CD4-positive, alpha-beta T cell treated with Interleukin-4 for 4 hours (primary cell): ENCODE measurements around the gene TIMELESS.
A peak's percentile ranks its signal among the peaks of the same experiment; 100 is the strongest.
"Not testable (repeated sequence)": the region's sequence is repeated elsewhere in the genome, so short reads cannot be mapped to it uniquely, and the experiment has no call there.

Experiments used
- DNase-seq: peaks from one replicate; pipeline ENCODE4 v3.0.0-alpha.2; 2020

TIMELESS gene, protein sequence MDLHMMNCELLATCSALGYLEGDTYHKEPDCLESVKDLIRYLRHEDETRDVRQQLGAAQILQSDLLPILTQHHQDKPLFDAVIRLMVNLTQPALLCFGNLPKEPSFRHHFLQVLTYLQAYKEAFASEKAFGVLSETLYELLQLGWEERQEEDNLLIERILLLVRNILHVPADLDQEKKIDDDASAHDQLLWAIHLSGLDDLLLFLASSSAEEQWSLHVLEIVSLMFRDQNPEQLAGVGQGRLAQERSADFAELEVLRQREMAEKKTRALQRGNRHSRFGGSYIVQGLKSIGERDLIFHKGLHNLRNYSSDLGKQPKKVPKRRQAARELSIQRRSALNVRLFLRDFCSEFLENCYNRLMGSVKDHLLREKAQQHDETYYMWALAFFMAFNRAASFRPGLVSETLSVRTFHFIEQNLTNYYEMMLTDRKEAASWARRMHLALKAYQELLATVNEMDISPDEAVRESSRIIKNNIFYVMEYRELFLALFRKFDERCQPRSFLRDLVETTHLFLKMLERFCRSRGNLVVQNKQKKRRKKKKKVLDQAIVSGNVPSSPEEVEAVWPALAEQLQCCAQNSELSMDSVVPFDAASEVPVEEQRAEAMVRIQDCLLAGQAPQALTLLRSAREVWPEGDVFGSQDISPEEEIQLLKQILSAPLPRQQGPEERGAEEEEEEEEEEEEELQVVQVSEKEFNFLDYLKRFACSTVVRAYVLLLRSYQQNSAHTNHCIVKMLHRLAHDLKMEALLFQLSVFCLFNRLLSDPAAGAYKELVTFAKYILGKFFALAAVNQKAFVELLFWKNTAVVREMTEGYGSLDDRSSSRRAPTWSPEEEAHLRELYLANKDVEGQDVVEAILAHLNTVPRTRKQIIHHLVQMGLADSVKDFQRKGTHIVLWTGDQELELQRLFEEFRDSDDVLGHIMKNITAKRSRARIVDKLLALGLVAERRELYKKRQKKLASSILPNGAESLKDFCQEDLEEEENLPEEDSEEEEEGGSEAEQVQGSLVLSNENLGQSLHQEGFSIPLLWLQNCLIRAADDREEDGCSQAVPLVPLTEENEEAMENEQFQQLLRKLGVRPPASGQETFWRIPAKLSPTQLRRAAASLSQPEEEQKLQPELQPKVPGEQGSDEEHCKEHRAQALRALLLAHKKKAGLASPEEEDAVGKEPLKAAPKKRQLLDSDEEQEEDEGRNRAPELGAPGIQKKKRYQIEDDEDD

GRCh38 chr12:56448860-56449621 lies at the start of gene TIMELESS:
TIMELESS (minus strand) TSS chr12:56449426; CDS start chr12:56434170, 15,256 bp downstream.
- DNase-seq, result peak; percentile 85

DNA sequence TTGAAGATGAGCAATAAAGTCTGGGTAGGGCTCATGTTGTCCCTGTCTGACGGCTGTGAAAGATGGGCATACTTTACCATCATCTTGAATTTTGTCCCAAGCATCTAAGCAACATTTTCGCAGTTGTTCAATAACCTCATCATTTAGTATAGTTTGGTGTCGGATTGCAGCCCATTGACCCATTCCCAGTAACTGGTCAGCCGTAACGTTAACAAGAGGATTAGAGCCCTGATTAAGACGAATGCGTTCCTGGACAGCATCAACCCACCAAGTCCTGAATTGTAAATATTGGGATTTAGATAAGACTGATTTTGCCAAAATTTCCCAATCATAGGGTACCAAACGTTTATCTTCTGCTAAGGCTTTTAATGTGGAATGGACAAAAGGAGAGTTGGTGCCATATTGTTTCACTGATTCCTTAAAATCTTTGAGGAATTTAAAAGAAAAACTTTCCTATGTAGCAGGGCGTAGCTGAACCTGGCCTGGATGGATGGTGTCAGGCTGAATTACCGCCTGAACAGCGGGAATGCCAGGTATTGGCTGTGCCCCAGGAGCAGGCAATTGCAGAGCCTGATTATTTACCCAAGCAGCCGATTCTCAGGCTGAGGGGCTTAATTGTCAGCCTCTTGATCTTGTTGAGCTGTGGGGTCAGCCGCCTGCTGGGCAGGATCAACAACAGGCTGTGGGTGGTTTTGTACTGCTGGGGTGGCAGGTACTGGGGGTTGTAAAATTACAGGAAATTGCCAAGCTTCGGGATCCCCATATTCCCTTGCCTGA lies 49.1 kb upstream of the TIMELESS start:
- DNase-seq, result not testable (repeated sequence)

- peak; percentile 55 for DNase-seq
Observed at GRCh38 chr12:56496704-56497103, 47.5 kb upstream of the TIMELESS start.

DNA sequence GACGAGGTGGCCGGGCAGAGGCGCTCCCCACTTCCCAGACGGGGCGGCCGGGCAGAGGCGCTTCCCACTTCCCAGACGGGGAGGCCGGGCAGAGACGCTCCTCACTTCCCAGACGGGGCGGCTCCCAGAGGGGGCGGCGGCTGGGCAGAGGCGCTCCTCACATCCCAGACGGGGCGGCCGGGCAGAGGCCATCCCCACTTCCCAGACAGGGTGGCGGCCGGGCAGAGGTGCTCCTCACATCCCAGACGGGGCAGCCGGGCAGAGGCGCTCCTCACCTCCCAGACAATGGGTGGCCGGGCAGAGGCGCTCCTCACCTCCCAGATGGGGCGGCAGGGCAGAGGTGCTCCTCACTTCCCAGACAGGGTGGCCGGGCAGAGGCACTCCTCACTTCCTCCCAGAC lies 45.3 kb upstream of the TIMELESS start:
- DNase-seq, result not testable (repeated sequence)

- not testable (repeated sequence) for DNase-seq
Observed at GRCh38 chr12:56494106-56494415, 44.8 kb upstream of the TIMELESS start.

DNA sequence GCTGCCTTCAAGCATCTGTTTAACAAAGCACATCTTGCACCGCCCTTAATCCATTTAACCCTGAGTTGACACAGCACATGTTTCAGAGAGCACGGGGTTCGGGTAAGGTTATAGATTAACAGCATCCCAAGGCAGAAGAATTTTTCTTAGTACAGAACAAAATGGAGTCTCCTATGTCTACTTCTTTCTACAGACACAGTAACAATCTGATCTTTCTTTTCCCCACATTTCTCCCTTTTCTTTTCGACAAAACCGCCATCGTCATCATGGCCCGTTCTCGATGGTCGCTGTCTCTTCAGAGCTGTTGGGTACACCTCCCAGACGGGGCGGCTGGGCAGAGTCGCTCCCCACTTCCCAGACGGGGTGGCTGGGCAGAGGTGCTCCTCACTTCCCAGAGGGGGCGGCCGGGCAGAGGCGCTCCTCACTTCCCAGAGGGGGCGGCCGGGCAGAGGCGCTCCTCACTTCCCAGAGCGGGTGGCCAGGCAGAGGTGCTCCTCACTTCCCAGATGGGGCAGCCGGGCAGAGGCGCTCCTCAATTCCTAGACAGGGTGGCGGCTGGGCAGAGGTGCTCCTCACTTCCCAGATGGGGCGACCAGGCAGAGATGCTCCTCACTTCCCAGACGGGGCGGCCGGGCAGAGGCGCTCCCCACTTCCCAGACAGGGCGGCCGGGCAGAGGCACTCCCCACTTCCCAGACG lies 44.3 kb upstream of the TIMELESS start:
- not testable (repeated sequence) for DNase-seq

DNA sequence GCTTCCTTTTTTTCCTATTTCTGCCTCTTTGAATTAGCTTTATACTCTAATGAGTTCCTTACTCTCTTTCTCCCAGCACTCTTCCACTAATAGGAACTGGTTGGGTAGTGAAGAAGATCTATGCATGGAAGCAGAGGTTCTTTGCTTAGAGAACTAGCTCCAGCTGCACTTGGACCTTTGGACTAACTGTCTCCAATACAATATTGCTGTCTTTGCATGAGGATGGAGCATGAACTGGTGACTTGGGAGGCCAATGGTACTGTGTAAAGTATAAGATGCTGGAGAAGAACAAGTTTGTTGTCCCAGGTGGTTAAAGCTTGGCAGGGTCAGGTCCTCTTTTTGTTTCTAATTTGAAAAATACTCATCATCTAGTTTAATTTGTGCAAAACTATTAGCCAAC lies 41.1 kb upstream of the TIMELESS start:
- DNase-seq, result no peak

- peak; percentile 80 for DNase-seq
Observed at GRCh38 chr12:56488041-56488955, 39.1 kb upstream of the TIMELESS start, which contains the start of gene GLS2. GLS2 (minus strand) TSS chr12:56488161; CDS start chr12:56488118, 43 bp downstream.

- no peak for DNase-seq
Observed at GRCh38 chr12:56487448-56488040, 38.3 kb upstream of the TIMELESS start.

GRCh38 chr12:56486694-56487093 lies 37.5 kb upstream of the TIMELESS start:
- no peak for DNase-seq

GRCh38 chr12:56484566-56484965 lies 35.3 kb upstream of the TIMELESS start:
- no peak for DNase-seq

DNA sequence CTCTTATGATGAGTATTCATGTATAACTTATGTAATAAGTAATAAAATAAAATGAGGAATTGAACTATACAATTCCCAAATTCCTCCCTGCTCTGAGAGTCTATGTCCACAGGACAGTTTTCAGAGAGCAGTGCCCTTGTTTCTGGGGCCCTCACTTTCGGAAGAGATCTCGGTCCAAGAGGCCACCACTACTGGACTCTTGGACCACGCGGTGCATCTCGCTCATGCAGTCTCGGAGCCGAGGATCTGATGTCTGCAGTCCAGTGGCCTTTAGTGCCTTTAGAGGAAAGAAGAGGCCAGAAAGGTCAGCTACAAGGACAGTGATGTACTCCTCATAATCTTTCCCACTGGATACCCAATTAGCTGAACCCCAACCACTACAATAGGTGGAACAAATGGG lies 30.4 kb upstream of the TIMELESS start:
- no peak for DNase-seq

DNA sequence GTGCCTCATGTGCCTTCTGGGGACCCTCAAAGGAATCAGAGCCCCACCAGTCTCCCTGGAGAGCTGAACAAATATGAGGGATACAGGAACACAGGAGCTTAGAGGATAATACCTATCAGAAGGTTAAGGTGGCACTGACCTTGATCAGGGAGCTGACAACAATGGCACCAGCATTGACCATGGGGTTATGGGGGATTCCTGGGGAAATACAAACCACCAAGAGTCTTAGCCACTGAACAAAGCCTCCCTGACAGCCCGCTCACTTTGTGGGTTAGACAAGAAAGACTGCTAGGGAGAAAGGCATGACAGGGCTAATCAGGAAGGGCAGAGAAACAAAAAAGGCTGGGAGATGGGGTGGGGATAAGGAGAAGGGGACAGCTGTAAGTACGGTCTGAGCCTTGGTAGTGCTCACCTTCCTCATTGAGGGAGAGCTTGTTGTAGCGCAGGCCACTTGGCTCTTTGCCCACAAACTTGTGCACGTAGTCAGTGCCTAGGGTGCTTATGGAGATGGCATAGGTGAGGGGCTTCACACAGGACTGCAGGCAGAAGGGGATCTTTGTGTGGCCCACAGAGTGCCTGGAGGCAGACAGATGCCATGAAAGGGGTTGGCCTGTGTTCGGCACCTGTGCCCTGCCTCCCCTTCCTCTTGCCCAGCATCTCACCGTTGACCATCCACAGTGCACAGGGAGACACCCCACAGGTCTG lies 28.4 kb upstream of the TIMELESS start:
- no peak for DNase-seq

DNA sequence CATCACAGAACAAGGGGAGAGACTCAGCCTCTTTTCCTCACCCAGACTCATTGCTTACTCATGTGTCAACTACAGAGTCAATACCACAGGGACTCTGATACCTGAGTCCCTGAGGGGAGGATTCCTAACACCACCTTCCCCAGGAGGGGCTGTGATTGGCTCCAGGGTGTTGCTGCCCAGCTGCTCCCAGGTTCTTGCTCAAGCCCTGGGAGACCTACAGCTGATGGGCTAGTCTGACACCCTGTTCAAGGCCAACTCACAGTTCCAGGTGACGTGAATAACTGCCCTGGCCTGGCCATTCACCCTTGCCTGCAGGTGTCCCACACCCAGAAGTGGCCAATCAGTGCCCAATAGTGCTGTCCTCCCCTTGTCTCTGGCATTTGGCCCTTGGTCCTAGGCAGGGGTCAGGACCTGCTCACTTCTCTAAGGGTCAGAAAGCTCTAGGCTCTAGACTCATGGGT lies 27.8 kb upstream of the TIMELESS start:
- DNase-seq, result no peak

GRCh38 chr12:56476143-56476542 lies 26.9 kb upstream of the TIMELESS start:
- no peak for DNase-seq

GRCh38 chr12:56474389-56474788 lies 25.2 kb upstream of the TIMELESS start:
- DNase-seq, result no peak

DNA sequence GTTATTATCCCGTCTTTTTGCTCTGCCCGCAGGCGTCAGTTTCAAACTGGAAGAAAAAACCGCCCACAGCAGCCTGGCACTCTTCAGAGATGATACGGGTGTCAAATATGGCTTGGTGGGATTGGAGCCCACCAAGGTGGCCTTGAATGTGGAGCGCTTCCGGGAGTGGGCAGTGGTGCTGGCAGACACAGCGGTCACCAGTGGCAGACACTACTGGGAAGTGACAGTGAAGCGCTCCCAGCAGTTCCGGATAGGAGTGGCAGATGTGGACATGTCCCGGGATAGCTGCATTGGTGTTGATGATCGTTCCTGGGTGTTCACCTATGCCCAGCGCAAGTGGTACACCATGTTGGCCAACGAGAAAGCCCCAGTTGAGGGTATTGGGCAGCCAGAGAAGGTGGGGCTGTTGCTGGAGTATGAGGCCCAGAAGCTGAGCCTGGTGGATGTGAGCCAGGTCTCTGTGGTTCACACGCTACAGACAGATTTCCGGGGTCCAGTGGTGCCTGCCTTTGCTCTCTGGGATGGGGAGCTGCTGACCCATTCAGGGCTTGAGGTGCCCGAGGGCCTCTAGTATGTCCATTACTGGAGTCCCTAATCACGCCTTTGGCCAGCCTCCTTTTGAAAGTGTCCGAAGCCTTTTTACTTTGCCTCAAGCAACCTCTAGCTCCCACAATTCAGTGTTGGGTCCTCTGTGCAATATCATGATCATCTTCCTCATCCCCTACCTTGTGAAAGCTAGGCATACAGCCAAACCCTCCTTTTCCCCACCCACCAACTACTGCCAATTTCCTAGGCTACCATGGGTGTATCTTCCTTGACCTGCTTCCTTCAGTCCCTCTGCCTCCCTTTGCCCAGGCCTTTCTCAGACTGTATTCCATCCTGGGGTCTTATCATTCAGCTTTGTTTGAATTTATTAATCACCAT lies 20.0 kb upstream of the TIMELESS start:
- DNase-seq, result no peak
